Measurements from ENCODE around the gene SREBF1. TPM values are rescaled to one million over a fixed set of nuclear protein-coding genes. Genes with fewer than 3 reads are reported as not detected.

The SREBF1 gene
- total and polyA plus RNA-seq, 5 donors from 2014 or later = 4.5 to 141 (median 6.5) TPM

DNA sequence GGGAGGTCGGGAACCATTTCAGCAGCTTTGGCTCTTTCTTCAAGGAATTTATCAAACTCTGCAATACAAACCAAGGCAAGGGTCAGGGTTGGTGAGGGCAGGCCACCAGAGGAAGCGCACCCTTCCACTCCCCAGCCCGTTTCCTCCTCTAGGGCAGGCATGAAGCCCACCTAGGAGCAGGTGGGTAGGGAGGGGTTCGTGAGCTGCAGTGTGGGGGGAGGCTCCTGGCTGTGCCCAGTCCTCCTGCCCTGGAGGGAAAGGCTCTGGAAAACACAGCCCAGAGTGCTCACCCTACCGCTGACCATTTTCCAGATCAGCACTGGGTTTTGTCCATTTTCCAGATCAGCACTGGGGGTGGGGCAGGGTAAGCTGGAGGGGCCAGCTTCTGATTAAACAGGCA lies 10.9 kb upstream of the SREBF1 start:
- no peak for ATAC-seq (ENCODE audit: low read depth in 2 of 2)

DNA sequence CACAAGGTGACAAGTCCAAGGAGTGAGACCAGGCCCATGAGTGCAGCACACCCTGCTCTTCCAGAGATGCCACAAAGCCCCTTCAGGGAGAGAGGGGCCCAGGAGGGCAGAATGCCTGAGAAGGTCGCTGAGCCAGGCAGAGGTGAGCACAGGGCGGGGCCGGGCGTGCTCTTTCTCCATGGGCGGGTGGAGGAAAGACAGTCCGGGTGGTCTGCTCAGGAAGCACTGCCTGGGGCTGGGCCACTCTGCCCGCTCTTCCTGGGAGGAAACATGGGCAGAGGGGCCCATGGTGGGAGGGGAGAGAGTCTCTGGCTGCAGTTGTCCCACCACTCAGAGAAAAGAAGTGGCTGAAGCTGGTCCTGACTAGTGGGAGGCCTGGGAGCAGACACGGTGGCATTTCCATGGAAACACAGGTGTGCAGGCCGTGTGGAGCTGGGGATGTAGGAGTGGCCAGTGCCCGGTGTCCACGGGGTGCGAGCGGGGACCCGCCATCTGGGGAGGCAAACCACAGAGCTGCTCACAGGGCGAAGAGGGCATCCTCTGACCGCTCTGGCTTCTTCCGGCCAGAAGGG lies 10.4 kb upstream of the SREBF1 start:
- H3K9me3 ChIP-seq (ENCODE audit: control insufficient read depth in 2 of 2, low read length in 2 of 2) = no peaks in the 10 kb centered on the region
- H3K4me1 ChIP-seq (ENCODE audit: control insufficient read depth, insufficient read depth, low read length, poor library complexity, severe bottlenecking) = peaks cover 40% of the 10 kb centered on the region
- H3K27ac ChIP-seq (ENCODE audit: insufficient read depth, low read length, poor library complexity, severe bottlenecking) = no peak overlapping the region
- H3K4me3 Mint-ChIP-seq = peak overlapping the region in 1 of 4 donors; percentile 61
- no peaks in the 10 kb centered on the region for H3K27me3 Mint-ChIP-seq
- peaks cover 12% of the 10 kb centered on the region for H3K36me3 Mint-ChIP-seq
- no peaks in the 10 kb centered on the region for H3K36me3 ChIP-seq (ENCODE audit: control insufficient read depth, insufficient read depth, low read length)
- no peak for ATAC-seq (ENCODE audit: low read depth in 2 of 2)
- no peak overlapping the region for H3K4me3 ChIP-seq (ENCODE audit: low read depth, low read length)
- H3K9me3 Mint-ChIP-seq = no peaks in the 10 kb centered on the region
- H3K27ac Mint-ChIP-seq = peak overlapping the region in 1 of 3 donors; percentile 55
- no peaks in the 10 kb centered on the region for H3K27me3 ChIP-seq (ENCODE audit: control insufficient read depth, insufficient read depth, low read length)
- no peak for DNase-seq
- peaks cover 5 to 61% (median 27%) of the 10 kb centered on the region in 4 donors for H3K4me1 Mint-ChIP-seq

More for the DNA sequence above, 10.9 kb upstream of the SREBF1 start:
- Histone ChIP-seq H3K4me1 (ENCODE audit: control insufficient read depth, insufficient read depth, low read length, poor library complexity, severe bottlenecking) (peaks cover 40% of the 10 kb centered on the region), H3K36me3 (ENCODE audit: control insufficient read depth, insufficient read depth, low read length) (no peaks in the 10 kb centered on the region), H3K27me3 (ENCODE audit: control insufficient read depth, insufficient read depth, low read length) (no peaks in the 10 kb centered on the region), H3K9me3 (ENCODE audit: control insufficient read depth in 2 of 2, low read length in 2 of 2) (no peaks in the 10 kb centered on the region), H3K27ac (ENCODE audit: insufficient read depth, low read length, poor library complexity, severe bottlenecking) (peak overlapping the region; percentile 73), H3K4me3 (ENCODE audit: low read depth, low read length) (no peak overlapping the region)
- no peak for DNase-seq
- Mint-ChIP-seq H3K4me3 (peak overlapping the region in 1 of 4 donors; percentile 61), H3K36me3 (peaks cover 14% of the 10 kb centered on the region), H3K9me3 (no peaks in the 10 kb centered on the region), H3K27ac (peak overlapping the region in 1 of 3 donors; percentile 55), H3K27me3 (no peaks in the 10 kb centered on the region), H3K4me1 (peaks cover 5 to 62% (median 27%) of the 10 kb centered on the region in 4 donors)

DNA sequence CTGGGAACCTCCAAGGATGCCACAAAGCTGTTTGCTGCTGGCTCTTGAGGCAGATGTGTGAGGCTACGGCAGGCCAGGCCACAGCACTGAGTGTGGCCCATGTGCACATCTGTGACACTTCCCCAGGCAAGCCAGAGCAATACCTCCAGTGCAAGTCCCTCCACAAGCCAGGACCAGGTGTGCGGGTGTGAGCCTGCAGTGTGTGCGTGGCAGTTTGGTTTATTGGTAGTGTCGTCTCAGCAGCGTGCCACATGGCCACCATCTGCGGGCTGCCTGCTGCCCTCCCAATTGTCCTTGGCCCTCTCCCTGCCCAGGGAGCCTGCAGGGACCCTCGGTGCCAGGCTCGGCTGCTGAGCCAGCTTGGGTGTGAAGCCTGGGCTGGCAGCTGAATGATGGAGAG lies 9.9 kb upstream of the SREBF1 start:
- Mint-ChIP-seq H3K36me3 (peaks cover 6% of the 10 kb centered on the region), H3K4me1 (peaks cover 5 to 55% (median 23%) of the 10 kb centered on the region in 4 donors), H3K27ac (no peak overlapping the region), H3K4me3 (no peak overlapping the region), H3K27me3 (no peaks in the 10 kb centered on the region), H3K9me3 (no peaks in the 10 kb centered on the region)
- H3K36me3 ChIP-seq (ENCODE audit: control insufficient read depth, insufficient read depth, low read length) = no peaks in the 10 kb centered on the region
- no peak for ATAC-seq (ENCODE audit: low read depth in 2 of 2)
- H3K27me3 ChIP-seq (ENCODE audit: control insufficient read depth, insufficient read depth, low read length) = no peaks in the 10 kb centered on the region
- H3K27ac ChIP-seq (ENCODE audit: insufficient read depth, low read length, poor library complexity, severe bottlenecking) = no peak overlapping the region
- peaks cover 40% of the 10 kb centered on the region for H3K4me1 ChIP-seq (ENCODE audit: control insufficient read depth, insufficient read depth, low read length, poor library complexity, severe bottlenecking)
- H3K4me3 ChIP-seq (ENCODE audit: low read depth, low read length) = no peak overlapping the region
- DNase-seq = no peak
- no peaks in the 10 kb centered on the region for H3K9me3 ChIP-seq (ENCODE audit: control insufficient read depth in 2 of 2, low read length in 2 of 2)

DNA sequence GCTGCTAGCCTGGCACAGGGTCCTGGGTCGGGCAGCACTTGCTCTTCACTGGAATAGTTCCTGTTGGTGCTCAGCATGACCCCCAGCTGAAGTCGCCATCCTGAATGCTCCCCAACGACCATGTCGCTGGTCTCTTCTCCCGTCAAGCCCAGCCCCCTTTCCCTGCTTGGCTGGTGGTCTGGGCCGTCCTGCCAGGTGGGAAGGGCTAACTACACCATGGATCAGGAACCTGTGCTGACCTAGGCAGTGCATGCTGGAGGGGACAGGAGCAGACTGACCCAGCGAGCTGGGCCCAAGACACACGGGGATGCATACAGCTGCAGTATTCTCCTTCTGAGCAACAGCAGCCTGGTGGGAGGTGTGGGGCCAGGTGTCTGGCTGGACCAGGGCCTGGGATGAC lies 9.2 kb upstream of the SREBF1 start:
- no peaks in the 10 kb centered on the region for H3K9me3 Mint-ChIP-seq
- ATAC-seq (ENCODE audit: low read depth in 2 of 2) (no peak), DNase-seq (no peak)
- Histone ChIP-seq H3K4me1 (ENCODE audit: control insufficient read depth, insufficient read depth, low read length, poor library complexity, severe bottlenecking) (peaks cover 33% of the 10 kb centered on the region), H3K9me3 (ENCODE audit: control insufficient read depth in 2 of 2, low read length in 2 of 2) (no peaks in the 10 kb centered on the region), H3K36me3 (ENCODE audit: control insufficient read depth, insufficient read depth, low read length) (no peaks in the 10 kb centered on the region), H3K27ac (ENCODE audit: insufficient read depth, low read length, poor library complexity, severe bottlenecking) (no peak overlapping the region), H3K27me3 (ENCODE audit: control insufficient read depth, insufficient read depth, low read length) (no peaks in the 10 kb centered on the region), H3K4me3 (ENCODE audit: low read depth, low read length) (no peak overlapping the region)
- peak overlapping the region in 1 of 3 donors; percentile 32 for H3K27ac Mint-ChIP-seq
- H3K27me3 Mint-ChIP-seq = no peaks in the 10 kb centered on the region
- no peak overlapping the region for H3K4me3 Mint-ChIP-seq
- peaks cover 6% of the 10 kb centered on the region for H3K36me3 Mint-ChIP-seq
- H3K4me1 Mint-ChIP-seq = peaks cover 5 to 52% (median 26%) of the 10 kb centered on the region in 4 donors

DNA sequence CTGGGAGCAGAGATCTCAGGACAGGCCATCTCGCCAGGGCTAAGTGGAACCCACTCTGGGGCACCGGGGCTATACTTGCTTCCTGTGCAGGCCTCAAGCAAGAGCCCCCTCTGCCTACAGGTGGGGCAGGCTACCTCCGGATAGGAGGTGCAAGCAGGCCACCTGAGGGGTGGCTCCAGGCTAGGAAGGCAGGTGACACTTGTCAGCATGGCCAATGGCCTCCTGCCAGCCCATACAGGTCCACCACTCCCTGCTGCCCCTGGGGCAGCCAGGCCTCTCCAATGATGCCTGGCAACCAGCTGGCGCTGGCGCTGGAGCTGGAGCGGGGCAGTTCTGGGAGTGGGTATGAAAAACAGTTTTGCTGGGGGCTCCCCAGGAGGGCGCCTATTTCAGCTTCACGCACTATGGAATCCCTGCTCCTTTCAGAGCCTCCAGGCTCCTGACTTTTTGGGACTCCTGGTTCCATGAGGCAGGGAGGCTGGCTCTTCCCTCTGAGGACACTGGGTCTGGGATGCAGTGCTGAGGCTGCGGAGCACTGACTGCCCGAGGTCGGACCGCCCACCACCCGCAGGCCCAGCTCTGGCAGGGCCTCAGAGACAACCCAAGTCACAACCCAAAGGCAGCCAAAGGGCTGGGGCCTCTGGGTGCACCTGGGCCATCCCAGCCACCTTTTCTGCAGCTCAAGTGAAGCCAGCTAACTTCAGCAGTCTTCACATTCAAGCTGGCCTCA lies 8.4 kb upstream of the SREBF1 start:
- H3K4me3 Mint-ChIP-seq = no peak overlapping the region
- H3K36me3 ChIP-seq (ENCODE audit: control insufficient read depth, insufficient read depth, low read length) = no peaks in the 10 kb centered on the region
- ATAC-seq (ENCODE audit: low read depth in 2 of 2) = no peak
- no peaks in the 10 kb centered on the region for H3K27me3 Mint-ChIP-seq
- no peak overlapping the region for H3K27ac ChIP-seq (ENCODE audit: insufficient read depth, low read length, poor library complexity, severe bottlenecking)
- H3K36me3 Mint-ChIP-seq = peaks cover 2% of the 10 kb centered on the region
- H3K4me1 Mint-ChIP-seq = peaks cover 5 to 48% (median 23%) of the 10 kb centered on the region in 4 donors
- no peak for DNase-seq
- peaks cover 32% of the 10 kb centered on the region for H3K4me1 ChIP-seq (ENCODE audit: control insufficient read depth, insufficient read depth, low read length, poor library complexity, severe bottlenecking)
- no peaks in the 10 kb centered on the region for H3K27me3 ChIP-seq (ENCODE audit: control insufficient read depth, insufficient read depth, low read length)
- no peaks in the 10 kb centered on the region for H3K9me3 Mint-ChIP-seq
- no peaks in the 10 kb centered on the region for H3K9me3 ChIP-seq (ENCODE audit: control insufficient read depth in 2 of 2, low read length in 2 of 2)
- no peak overlapping the region for H3K27ac Mint-ChIP-seq
- no peak overlapping the region for H3K4me3 ChIP-seq (ENCODE audit: low read depth, low read length)

DNA sequence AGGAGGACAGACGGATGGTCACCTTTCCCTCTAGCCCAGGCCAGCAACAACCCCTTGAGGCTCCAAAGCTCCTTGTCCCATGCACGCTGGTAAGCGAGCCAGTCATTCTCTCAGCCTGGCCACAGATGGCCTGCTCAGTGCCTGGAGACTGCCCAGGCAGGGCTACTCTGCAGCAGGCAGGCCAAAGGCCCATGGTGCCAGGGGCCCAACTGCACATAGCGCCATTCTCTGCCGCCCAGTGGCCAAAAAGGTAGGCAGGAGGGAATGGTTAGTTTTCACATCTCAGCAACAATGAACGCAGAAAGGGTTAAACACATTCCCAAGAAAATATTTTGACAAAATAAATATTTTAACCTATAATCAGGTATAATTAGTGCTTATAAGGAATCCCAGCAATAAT lies 7.7 kb upstream of the SREBF1 start:
- Mint-ChIP-seq H3K27ac (peak overlapping the region in 1 of 3 donors; percentile 52), H3K9me3 (no peaks in the 10 kb centered on the region), H3K36me3 (no peaks in the 10 kb centered on the region), H3K27me3 (no peaks in the 10 kb centered on the region), H3K4me1 (peaks cover 5 to 45% (median 18%) of the 10 kb centered on the region in 4 donors), H3K4me3 (no peak overlapping the region)
- ATAC-seq (ENCODE audit: low read depth in 2 of 2) (no peak), DNase-seq (no peak)
- Histone ChIP-seq H3K27ac (ENCODE audit: insufficient read depth, low read length, poor library complexity, severe bottlenecking) (no peak overlapping the region), H3K27me3 (ENCODE audit: control insufficient read depth, insufficient read depth, low read length) (no peaks in the 10 kb centered on the region), H3K9me3 (ENCODE audit: control insufficient read depth in 2 of 2, low read length in 2 of 2) (no peaks in the 10 kb centered on the region), H3K36me3 (ENCODE audit: control insufficient read depth, insufficient read depth, low read length) (no peaks in the 10 kb centered on the region), H3K4me1 (ENCODE audit: control insufficient read depth, insufficient read depth, low read length, poor library complexity, severe bottlenecking) (peaks cover 32% of the 10 kb centered on the region), H3K4me3 (ENCODE audit: low read depth, low read length) (no peak overlapping the region)

DNA sequence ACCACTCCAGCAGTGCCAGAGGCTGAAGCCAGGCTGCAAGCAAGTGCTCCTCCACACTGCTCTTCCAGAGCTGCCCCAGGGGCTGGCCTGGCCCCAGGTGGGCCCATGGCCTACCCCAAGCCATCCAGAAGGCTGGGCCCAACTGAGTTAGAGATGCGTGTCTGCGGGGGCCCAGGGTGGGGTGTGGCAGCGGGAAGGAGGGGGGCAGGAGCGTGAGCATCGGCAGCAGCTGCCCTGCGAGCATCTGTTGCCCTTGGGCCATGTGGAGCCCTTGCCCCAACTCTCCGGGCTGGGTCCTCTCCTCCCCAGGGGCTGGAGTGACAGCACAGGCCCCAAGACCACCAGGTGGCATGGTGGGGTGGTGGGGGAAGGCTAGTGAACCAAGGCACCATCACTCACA lies 7.3 kb upstream of the SREBF1 start:
- Histone ChIP-seq H3K4me1 (ENCODE audit: control insufficient read depth, insufficient read depth, low read length, poor library complexity, severe bottlenecking) (peaks cover 31% of the 10 kb centered on the region), H3K4me3 (ENCODE audit: low read depth, low read length) (no peak overlapping the region), H3K27ac (ENCODE audit: insufficient read depth, low read length, poor library complexity, severe bottlenecking) (no peak overlapping the region), H3K27me3 (ENCODE audit: control insufficient read depth, insufficient read depth, low read length) (no peaks in the 10 kb centered on the region), H3K9me3 (ENCODE audit: control insufficient read depth in 2 of 2, low read length in 2 of 2) (no peaks in the 10 kb centered on the region), H3K36me3 (ENCODE audit: control insufficient read depth, insufficient read depth, low read length) (no peaks in the 10 kb centered on the region)
- ATAC-seq (ENCODE audit: low read depth in 2 of 2) (no peak), DNase-seq (no peak)
- Mint-ChIP-seq H3K4me1 (peaks cover 4 to 45% (median 18%) of the 10 kb centered on the region in 4 donors), H3K36me3 (no peaks in the 10 kb centered on the region), H3K27me3 (no peaks in the 10 kb centered on the region), H3K27ac (peak overlapping the region in 1 of 3 donors; percentile 52), H3K4me3 (no peak overlapping the region), H3K9me3 (no peaks in the 10 kb centered on the region)

DNA sequence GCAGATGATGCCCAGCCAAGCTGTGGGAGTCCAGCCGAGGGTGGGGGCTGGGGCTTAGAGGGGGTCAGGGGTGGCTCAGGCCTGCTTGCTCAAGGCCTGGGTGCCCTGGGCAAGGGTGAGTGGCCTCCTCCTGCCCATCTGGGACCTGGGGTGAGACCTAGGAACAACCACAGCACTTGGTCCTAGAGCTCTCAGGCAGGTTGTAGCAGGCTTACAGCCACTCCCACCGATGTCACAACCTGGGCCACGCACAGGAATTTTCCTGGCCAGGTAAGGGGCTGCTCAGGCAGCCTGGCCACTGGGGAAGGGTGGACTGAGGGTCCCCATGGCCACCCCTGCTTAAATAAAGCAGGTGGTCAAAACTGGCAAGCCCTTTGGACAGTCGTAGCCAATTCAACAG lies 6.3 kb upstream of the SREBF1 start:
- H3K36me3 Mint-ChIP-seq = no peaks in the 10 kb centered on the region
- peaks cover 0 to 44% (median 17%) of the 10 kb centered on the region in 4 donors for H3K4me1 Mint-ChIP-seq
- DNase-seq (no peak), ATAC-seq (ENCODE audit: low read depth in 2 of 2) (no peak)
- Histone ChIP-seq H3K4me1 (ENCODE audit: control insufficient read depth, insufficient read depth, low read length, poor library complexity, severe bottlenecking) (peaks cover 21% of the 10 kb centered on the region), H3K36me3 (ENCODE audit: control insufficient read depth, insufficient read depth, low read length) (no peaks in the 10 kb centered on the region), H3K27ac (ENCODE audit: insufficient read depth, low read length, poor library complexity, severe bottlenecking) (no peak overlapping the region), H3K9me3 (ENCODE audit: control insufficient read depth in 2 of 2, low read length in 2 of 2) (no peaks in the 10 kb centered on the region), H3K4me3 (ENCODE audit: low read depth, low read length) (no peak overlapping the region), H3K27me3 (ENCODE audit: control insufficient read depth, insufficient read depth, low read length) (no peaks in the 10 kb centered on the region)
- H3K9me3 Mint-ChIP-seq = no peaks in the 10 kb centered on the region
- H3K4me3 Mint-ChIP-seq = peak overlapping the region in 1 of 4 donors; percentile 15
- no peaks in the 10 kb centered on the region for H3K27me3 Mint-ChIP-seq
- peak overlapping the region in 1 of 3 donors; percentile 73 for H3K27ac Mint-ChIP-seq
